Upper lobe of left lung (tissue), 4 donors: ENCODE results near the gene RASGRF1.

ENCODE experiments used
- POLR2AphosphoS5 ChIP-seq, 2 donors: sonication (generic); formaldehyde crosslinking; IDR thresholded peaks; one replicate each; pipeline ENCODE4 v1.5.1; 2017; ENCODE audit warnings: antibody characterized with exemption in 2 of 2
- TF ChIP-seq, protein P1 (sequence below), 6 experiments: fragments of 450-650 bp in 4 of 6; fragments of 200-600 bp in 2 of 6; sonication (generic) in 2 of 6; IDR thresholded peaks; one replicate each; pipeline ENCODE4 v1.5.1; 2016 to 2019; ENCODE audit warnings: antibody characterized with exemption in 6 of 6

- TF ChIP-seq, protein P1, sequence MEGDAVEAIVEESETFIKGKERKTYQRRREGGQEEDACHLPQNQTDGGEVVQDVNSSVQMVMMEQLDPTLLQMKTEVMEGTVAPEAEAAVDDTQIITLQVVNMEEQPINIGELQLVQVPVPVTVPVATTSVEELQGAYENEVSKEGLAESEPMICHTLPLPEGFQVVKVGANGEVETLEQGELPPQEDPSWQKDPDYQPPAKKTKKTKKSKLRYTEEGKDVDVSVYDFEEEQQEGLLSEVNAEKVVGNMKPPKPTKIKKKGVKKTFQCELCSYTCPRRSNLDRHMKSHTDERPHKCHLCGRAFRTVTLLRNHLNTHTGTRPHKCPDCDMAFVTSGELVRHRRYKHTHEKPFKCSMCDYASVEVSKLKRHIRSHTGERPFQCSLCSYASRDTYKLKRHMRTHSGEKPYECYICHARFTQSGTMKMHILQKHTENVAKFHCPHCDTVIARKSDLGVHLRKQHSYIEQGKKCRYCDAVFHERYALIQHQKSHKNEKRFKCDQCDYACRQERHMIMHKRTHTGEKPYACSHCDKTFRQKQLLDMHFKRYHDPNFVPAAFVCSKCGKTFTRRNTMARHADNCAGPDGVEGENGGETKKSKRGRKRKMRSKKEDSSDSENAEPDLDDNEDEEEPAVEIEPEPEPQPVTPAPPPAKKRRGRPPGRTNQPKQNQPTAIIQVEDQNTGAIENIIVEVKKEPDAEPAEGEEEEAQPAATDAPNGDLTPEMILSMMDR (IDR thresholded peaks at IDR 0.05) = no peak
- TF ChIP-seq POLR2AphosphoS5 (IDR thresholded peaks at IDR 0.05) = no peak
Observed at GRCh38 chr15:78999636-79000035, 90.9 kb downstream of the RASGRF1 start.
